ENCODE data around the gene UBE2N.
"Not testable (repeated sequence)": the region's sequence is repeated elsewhere in the genome, so short reads cannot be mapped to it uniquely, and the experiment has no call there.

The UBE2N gene

GRCh38 chr12:93425736-93426411 lies 15.9 kb downstream of the UBE2N start:
- Histone ChIP-seq H3K4me1 (ENCODE audit: control insufficient read depth, low read depth, low read length) (peaks cover 17% of the 10 kb centered on the region), H3K9me3 (ENCODE audit: control insufficient read depth, low read depth, low read length) (no peaks in the 10 kb centered on the region), H3K27me3 (ENCODE audit: control insufficient read depth, insufficient read depth, low read length) (no peaks in the 10 kb centered on the region), H3K36me3 (ENCODE audit: control insufficient read depth, low read depth, low read length) (no peaks in the 10 kb centered on the region), H3K9ac (ENCODE audit: low read length) (no peak overlapping the region), H3K4me3 (ENCODE audit: low read length) (no peak overlapping the region), H3K27ac (ENCODE audit: low read length) (no peak overlapping the region)

- no peaks in the 10 kb centered on the region for H3K36me3 ChIP-seq (ENCODE audit: control insufficient read depth, low read depth, low read length)
- no peaks in the 10 kb centered on the region for H3K27me3 ChIP-seq (ENCODE audit: control insufficient read depth, insufficient read depth, low read length)
- no peak overlapping the region for H3K4me3 ChIP-seq (ENCODE audit: low read length)
- peaks cover 20% of the 10 kb centered on the region for H3K4me1 ChIP-seq (ENCODE audit: control insufficient read depth, low read depth, low read length)
- H3K9ac ChIP-seq (ENCODE audit: low read length) = no peak overlapping the region
- no peak overlapping the region for H3K27ac ChIP-seq (ENCODE audit: low read length)
- no peaks in the 10 kb centered on the region for H3K9me3 ChIP-seq (ENCODE audit: control insufficient read depth, low read depth, low read length)
Observed at GRCh38 chr12:93422050-93422449, 19.7 kb downstream of the UBE2N start.

- H3K4me1 ChIP-seq (ENCODE audit: control insufficient read depth, low read depth, low read length) = peaks cover 16% of the 10 kb centered on the region
- no peak overlapping the region for H3K9ac ChIP-seq (ENCODE audit: low read length)
- H3K4me3 ChIP-seq (ENCODE audit: low read length) = no peak overlapping the region
Observed at GRCh38 chr12:93419388-93420034, 22.2 kb downstream of the UBE2N start.

GRCh38 chr12:93417967-93418480 lies 23.7 kb downstream of the UBE2N start:
- H3K4me3 ChIP-seq (ENCODE audit: low read length) = no peak overlapping the region
- no peaks in the 10 kb centered on the region for H3K9me3 ChIP-seq (ENCODE audit: control insufficient read depth, low read depth, low read length)
- H3K36me3 ChIP-seq (ENCODE audit: control insufficient read depth, low read depth, low read length) = no peaks in the 10 kb centered on the region
- no peaks in the 10 kb centered on the region for H3K27me3 ChIP-seq (ENCODE audit: control insufficient read depth, insufficient read depth, low read length)
- H3K9ac ChIP-seq (ENCODE audit: low read length) = no peak overlapping the region
- H3K4me1 ChIP-seq (ENCODE audit: control insufficient read depth, low read depth, low read length) = peaks cover 7% of the 10 kb centered on the region
- H3K27ac ChIP-seq (ENCODE audit: low read length) = no peak overlapping the region

More at GRCh38 chr12:93419388-93420034, 22.2 kb downstream of the UBE2N start:
- Histone ChIP-seq H3K27ac (ENCODE audit: low read length) (no peak overlapping the region), H3K9me3 (ENCODE audit: control insufficient read depth, low read depth, low read length) (no peaks in the 10 kb centered on the region), H3K36me3 (ENCODE audit: control insufficient read depth, low read depth, low read length) (no peaks in the 10 kb centered on the region), H3K27me3 (ENCODE audit: control insufficient read depth, insufficient read depth, low read length) (no peaks in the 10 kb centered on the region)

- no peak overlapping the region for H3K9ac ChIP-seq (ENCODE audit: low read length)
- peaks cover 3% of the 10 kb centered on the region for H3K36me3 ChIP-seq (ENCODE audit: control insufficient read depth, low read depth, low read length)
- no peaks in the 10 kb centered on the region for H3K9me3 ChIP-seq (ENCODE audit: control insufficient read depth, low read depth, low read length)
- no peak overlapping the region for H3K4me3 ChIP-seq (ENCODE audit: low read length)
- H3K27me3 ChIP-seq (ENCODE audit: control insufficient read depth, insufficient read depth, low read length) = no peaks in the 10 kb centered on the region
- no peak overlapping the region for H3K27ac ChIP-seq (ENCODE audit: low read length)
- H3K4me1 ChIP-seq (ENCODE audit: control insufficient read depth, low read depth, low read length) = peaks cover 3% of the 10 kb centered on the region
Observed at GRCh38 chr12:93415723-93416464, 25.9 kb downstream of the UBE2N start.

- Histone ChIP-seq H3K4me1 (ENCODE audit: control insufficient read depth, low read depth, low read length) (no peaks in the 10 kb centered on the region), H3K27me3 (ENCODE audit: control insufficient read depth, insufficient read depth, low read length) (no peaks in the 10 kb centered on the region), H3K36me3 (ENCODE audit: control insufficient read depth, low read depth, low read length) (peaks cover 29% of the 10 kb centered on the region), H3K4me3 (ENCODE audit: low read length) (no peak overlapping the region), H3K9ac (ENCODE audit: low read length) (no peak overlapping the region), H3K27ac (ENCODE audit: low read length) (no peak overlapping the region), H3K9me3 (ENCODE audit: control insufficient read depth, low read depth, low read length) (no peaks in the 10 kb centered on the region)
Observed at GRCh38 chr12:93413064-93413463, 28.7 kb downstream of the UBE2N start.

GRCh38 chr12:93412396-93412795 lies 29.4 kb downstream of the UBE2N start:
- not testable (repeated sequence) for H3K4me3 ChIP-seq (ENCODE audit: low read length); H3K27ac ChIP-seq (ENCODE audit: low read length)

GRCh38 chr12:93411060-93411459 lies 30.7 kb downstream of the UBE2N start:
- H3K36me3 ChIP-seq (ENCODE audit: control insufficient read depth, low read depth, low read length) = peaks cover 36% of the 10 kb centered on the region
- H3K27ac ChIP-seq (ENCODE audit: low read length) = not testable (repeated sequence)

More at GRCh38 chr12:93412396-93412795, 29.4 kb downstream of the UBE2N start:
- not testable (repeated sequence) for H3K27me3 ChIP-seq (ENCODE audit: control insufficient read depth, insufficient read depth, low read length); H3K9me3 ChIP-seq (ENCODE audit: control insufficient read depth, low read depth, low read length); H3K9ac ChIP-seq (ENCODE audit: low read length); H3K4me1 ChIP-seq (ENCODE audit: control insufficient read depth, low read depth, low read length)
- peaks cover 36% of the 10 kb centered on the region for H3K36me3 ChIP-seq (ENCODE audit: control insufficient read depth, low read depth, low read length)

GRCh38 chr12:93409343-93410187 lies 32.2 kb downstream of the UBE2N start:
- H3K27ac ChIP-seq (ENCODE audit: low read length); H3K27me3 ChIP-seq (ENCODE audit: control insufficient read depth, insufficient read depth, low read length); H3K9ac ChIP-seq (ENCODE audit: low read length); H3K4me1 ChIP-seq (ENCODE audit: control insufficient read depth, low read depth, low read length); H3K4me3 ChIP-seq (ENCODE audit: low read length); H3K9me3 ChIP-seq (ENCODE audit: control insufficient read depth, low read depth, low read length): not testable (repeated sequence)
- H3K36me3 ChIP-seq (ENCODE audit: control insufficient read depth, low read depth, low read length) = peaks cover 36% of the 10 kb centered on the region

More at GRCh38 chr12:93411060-93411459, 30.7 kb downstream of the UBE2N start:
- H3K9ac ChIP-seq (ENCODE audit: low read length); H3K4me1 ChIP-seq (ENCODE audit: control insufficient read depth, low read depth, low read length); H3K9me3 ChIP-seq (ENCODE audit: control insufficient read depth, low read depth, low read length); H3K4me3 ChIP-seq (ENCODE audit: low read length); H3K27me3 ChIP-seq (ENCODE audit: control insufficient read depth, insufficient read depth, low read length): not testable (repeated sequence)

GRCh38 chr12:93408813-93409212 lies 32.9 kb downstream of the UBE2N start:
- Histone ChIP-seq H3K36me3 (ENCODE audit: control insufficient read depth, low read depth, low read length) (peaks cover 36% of the 10 kb centered on the region), H3K9ac (ENCODE audit: low read length) (no peak overlapping the region), H3K4me3 (ENCODE audit: low read length) (no peak overlapping the region), H3K4me1 (ENCODE audit: control insufficient read depth, low read depth, low read length) (peaks cover 4% of the 10 kb centered on the region), H3K27me3 (ENCODE audit: control insufficient read depth, insufficient read depth, low read length) (no peaks in the 10 kb centered on the region), H3K9me3 (ENCODE audit: control insufficient read depth, low read depth, low read length) (no peaks in the 10 kb centered on the region), H3K27ac (ENCODE audit: low read length) (no peak overlapping the region)

GRCh38 chr12:93407963-93408283 lies 33.8 kb downstream of the UBE2N start:
- Histone ChIP-seq H3K9me3 (ENCODE audit: control insufficient read depth, low read depth, low read length) (no peaks in the 10 kb centered on the region), H3K4me3 (ENCODE audit: low read length) (no peak overlapping the region), H3K4me1 (ENCODE audit: control insufficient read depth, low read depth, low read length) (peaks cover 4% of the 10 kb centered on the region), H3K27ac (ENCODE audit: low read length) (no peak overlapping the region), H3K27me3 (ENCODE audit: control insufficient read depth, insufficient read depth, low read length) (no peaks in the 10 kb centered on the region), H3K9ac (ENCODE audit: low read length) (no peak overlapping the region), H3K36me3 (ENCODE audit: control insufficient read depth, low read depth, low read length) (peaks cover 36% of the 10 kb centered on the region)
